GM12874 (cell line): Measurements from ENCODE around the gene RBM6.

Experiments
- TF ChIP-seq, protein P1 (sequence below): IDR thresholded peaks from 2 replicates; pipeline ENCODE4 v1.5.1; 2011; ENCODE audit warnings: low read depth, mild to moderate bottlenecking, control low read depth, low read length, moderate library complexity; ENCODE audit not compliant: insufficient read depth

Gene RBM6

DNA sequence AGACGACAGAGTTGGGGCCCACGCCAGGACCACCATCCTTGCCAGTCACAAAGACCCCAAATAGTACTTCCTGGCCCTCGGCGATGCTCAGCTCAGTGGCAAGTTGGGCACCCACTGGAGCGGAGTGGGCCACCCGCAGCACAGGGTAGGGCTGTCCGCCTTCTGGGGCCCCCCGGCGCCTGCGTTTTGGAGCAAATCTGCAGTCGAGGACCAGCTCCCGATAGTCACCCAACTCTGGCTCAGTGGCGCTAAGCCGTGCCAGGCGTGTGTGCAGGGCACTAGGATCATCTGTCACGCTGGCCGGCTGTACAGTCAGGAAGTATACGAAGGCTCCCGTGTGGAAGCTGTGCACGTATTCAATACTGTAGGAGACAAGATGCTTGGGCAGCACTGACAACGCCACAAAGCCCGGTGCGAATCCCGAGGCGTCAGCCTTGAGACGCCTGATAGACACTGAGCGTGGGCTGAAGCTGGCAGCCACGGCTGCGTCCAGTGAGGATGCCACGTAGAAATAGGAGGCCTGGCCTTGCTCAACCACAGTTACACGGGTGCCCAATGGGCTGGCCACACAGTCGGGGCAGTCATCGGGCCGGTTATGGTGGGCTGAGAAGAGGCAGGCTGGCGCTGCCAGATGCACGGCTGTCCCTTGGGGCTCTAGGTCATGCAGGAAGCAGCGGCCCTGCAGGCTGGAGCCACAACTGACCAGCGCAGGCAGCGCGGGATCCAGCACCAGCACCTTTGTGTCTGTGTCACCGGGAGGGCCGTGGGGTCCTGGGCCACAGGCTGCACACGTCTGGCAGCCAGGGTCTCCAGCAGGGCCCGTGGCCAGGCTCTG lies 37.2 kb upstream of the RBM6 start:
- TF ChIP-seq, protein P1, sequence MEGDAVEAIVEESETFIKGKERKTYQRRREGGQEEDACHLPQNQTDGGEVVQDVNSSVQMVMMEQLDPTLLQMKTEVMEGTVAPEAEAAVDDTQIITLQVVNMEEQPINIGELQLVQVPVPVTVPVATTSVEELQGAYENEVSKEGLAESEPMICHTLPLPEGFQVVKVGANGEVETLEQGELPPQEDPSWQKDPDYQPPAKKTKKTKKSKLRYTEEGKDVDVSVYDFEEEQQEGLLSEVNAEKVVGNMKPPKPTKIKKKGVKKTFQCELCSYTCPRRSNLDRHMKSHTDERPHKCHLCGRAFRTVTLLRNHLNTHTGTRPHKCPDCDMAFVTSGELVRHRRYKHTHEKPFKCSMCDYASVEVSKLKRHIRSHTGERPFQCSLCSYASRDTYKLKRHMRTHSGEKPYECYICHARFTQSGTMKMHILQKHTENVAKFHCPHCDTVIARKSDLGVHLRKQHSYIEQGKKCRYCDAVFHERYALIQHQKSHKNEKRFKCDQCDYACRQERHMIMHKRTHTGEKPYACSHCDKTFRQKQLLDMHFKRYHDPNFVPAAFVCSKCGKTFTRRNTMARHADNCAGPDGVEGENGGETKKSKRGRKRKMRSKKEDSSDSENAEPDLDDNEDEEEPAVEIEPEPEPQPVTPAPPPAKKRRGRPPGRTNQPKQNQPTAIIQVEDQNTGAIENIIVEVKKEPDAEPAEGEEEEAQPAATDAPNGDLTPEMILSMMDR: no peak

DNA sequence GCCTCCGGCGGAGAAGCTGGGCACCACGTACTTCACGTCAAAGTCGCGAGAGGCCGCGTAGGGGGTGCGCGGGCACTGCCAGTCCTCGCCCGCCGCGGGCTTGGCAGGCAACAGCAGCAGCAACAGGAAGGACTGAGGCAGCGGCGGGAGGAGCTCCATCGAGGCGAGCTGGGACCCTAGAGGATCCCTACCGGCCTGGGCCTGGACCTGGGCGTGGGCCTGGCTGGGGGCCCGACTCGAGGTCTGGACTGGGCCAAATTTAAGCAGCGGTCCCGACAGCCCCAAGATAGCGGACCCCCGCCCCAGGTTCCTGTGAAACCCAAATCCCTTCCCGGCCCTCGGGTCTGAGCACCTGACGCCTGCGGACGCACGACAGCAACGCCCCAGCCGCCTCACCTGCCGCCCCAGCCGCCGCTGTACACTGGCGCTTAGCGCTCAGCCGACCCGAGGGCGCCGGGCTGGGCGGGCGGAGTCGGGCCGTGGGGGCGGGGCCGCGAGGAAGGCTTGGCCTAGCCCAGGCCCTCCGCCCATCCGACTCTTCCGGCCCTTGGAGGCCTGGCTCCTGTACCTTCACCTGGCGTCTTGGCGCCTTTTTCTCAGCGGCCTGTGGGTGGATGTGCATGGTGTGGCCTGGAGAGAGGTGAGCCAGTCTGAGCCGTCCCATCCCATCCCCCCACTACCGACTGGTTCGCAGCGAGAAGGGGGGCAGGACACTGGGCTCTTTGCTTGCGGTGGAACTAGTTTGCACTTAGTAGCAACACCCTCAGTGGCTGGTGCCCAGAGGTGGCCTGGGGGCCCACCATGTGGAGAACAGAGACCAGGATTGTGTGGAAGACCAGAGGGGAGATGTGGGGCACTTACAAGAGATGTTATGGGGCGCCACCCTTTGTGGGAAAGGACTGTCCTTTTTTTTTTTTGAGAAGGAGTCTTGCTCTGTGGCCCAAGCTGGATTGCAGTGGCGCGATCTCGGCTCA lies 36.2 kb upstream of the RBM6 start, which contains the start of gene MST1R:
Gene MST1R (minus strand): TSS at position 423 of the 974 bp plus-strand sequence. CDS start 264 bp downstream, at position 159.
- TF ChIP-seq, protein P1: no peak

DNA sequence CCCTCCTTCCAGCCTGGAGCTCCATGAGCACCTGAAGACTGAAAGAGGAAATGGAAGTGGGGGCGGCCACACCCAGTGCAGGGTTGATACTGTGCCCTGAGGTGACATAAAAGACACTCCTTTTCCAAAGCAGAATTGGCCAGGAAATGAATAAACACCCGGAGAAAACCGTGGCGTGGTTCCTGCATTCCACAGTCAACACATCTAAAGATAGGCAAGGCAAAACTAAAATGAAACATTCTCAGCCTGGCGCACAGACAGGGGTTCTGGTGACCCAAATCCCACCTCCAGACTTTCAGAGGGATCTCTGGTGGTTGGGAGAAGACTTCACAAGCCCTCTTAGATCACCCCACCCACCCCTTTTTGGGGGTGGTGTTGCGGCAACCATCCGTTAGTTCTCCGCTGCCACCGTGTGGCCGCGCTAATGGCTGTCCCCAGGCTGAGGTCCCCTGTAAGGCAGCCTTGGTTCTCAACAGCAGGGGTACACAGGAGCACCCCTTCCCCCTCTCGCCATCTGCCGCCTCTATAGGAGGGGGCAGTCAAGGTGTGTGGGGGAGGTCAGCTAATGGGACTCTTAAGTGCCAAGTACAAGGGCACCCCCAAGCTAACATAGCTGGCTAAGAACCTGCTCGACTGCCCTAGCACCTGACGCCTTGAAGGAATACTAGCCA lies 33.7 kb upstream of the RBM6 start:
- TF ChIP-seq, protein P1: peak; percentile 79

GRCh38 chr3:49908373-49909199 lies 31.4 kb upstream of the RBM6 start:
- TF ChIP-seq, protein P1: no peak

DNA sequence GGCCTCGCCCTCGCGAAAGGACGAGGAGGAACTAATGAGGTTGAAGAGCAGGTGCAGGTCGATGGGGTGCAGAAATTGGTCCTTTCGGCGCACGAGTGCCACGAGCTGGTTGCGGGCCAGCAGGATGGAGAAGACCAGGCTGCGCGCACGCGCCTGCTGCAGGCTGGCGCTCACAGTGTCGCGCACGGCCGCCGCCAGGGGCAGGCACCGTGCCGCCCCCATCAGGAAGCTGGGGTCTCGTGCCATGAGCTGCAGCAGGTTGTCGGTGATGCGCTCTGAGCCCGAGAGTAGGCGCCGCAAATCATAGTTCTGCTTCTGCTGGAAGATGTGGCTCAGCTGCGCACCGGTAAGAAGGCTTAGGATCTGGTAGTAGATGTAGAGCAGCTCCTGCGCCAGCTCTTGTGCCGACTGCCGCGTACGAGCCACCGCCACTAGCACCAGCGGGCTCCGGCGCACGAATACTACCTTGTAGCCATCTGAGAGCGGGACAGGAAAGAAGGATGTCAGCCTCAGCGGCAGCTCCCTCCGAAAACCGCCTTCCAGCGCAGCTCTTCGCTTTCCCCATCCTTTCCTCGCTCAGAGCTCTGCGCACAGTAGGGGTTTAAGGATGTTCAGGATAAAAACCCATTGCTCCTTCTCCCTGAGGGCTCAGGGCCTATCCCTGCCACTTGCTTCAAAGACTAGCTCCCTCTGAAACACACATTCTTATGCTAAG lies 29.4 kb upstream of the RBM6 start:
- TF ChIP-seq, protein P1: no peak

DNA sequence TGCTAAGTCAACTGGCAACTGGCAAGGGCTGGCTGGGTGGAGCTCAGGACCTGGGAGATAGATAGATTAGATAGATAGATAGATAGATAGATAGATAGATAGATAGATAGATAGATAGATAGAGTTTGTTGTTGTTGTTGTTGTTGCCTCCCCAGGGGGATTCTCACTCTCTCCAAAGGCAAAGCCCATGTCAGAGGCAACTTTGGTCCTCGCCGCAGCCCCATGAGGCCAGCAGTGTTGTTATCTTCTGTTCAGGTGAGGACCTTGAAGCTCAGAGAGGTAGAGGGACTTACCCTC lies 28.9 kb upstream of the RBM6 start:
- TF ChIP-seq, protein P1: no peak
